ENCODE measurements around the gene DTWD2.

Gene DTWD2

DNA sequence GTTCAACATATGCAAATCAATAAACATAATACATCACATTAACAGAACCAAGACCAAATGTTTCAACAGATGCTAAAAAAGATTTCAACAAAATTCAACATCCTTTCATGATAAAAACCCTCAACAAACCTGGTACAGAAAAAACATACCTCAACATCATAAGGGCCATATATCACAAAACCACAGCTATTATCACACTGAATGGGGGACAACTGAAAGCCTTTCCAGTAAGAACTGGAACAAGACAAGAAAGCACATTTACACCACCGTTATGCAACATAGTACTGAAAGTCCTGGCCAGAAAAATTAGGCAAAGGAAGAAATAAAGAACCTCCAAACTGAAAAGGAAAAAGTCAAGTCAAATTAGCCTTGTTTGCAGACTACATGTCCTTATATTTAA, 93.6 kb downstream of the DTWD2 start:
- no peaks in the 10 kb centered on the region for H3K27me3 ChIP-seq (ENCODE audit: low read length)
- H3K9ac ChIP-seq (ENCODE audit: low read length), result no peak overlapping the region
- no peaks in the 10 kb centered on the region for H3K79me2 ChIP-seq (ENCODE audit: insufficient read depth, low read length)
- H3K4me2 ChIP-seq (ENCODE audit: low read depth, low read length, poor library complexity, severe bottlenecking), result no peak overlapping the region
- H4K20me1 ChIP-seq (ENCODE audit: low read depth, low read length), result no peaks in the 10 kb centered on the region
- H2AFZ ChIP-seq (ENCODE audit: low read depth, low read length, severe bottlenecking), result no peak overlapping the region
- H3F3A ChIP-seq (ENCODE audit: insufficient read depth), result no peaks in the 10 kb centered on the region
- TF ChIP-seq EZH2phosphoT487 (conservative IDR thresholded peaks at IDR 0.05; ENCODE audit: low read length), result no peak
- TF ChIP-seq, protein P1, sequence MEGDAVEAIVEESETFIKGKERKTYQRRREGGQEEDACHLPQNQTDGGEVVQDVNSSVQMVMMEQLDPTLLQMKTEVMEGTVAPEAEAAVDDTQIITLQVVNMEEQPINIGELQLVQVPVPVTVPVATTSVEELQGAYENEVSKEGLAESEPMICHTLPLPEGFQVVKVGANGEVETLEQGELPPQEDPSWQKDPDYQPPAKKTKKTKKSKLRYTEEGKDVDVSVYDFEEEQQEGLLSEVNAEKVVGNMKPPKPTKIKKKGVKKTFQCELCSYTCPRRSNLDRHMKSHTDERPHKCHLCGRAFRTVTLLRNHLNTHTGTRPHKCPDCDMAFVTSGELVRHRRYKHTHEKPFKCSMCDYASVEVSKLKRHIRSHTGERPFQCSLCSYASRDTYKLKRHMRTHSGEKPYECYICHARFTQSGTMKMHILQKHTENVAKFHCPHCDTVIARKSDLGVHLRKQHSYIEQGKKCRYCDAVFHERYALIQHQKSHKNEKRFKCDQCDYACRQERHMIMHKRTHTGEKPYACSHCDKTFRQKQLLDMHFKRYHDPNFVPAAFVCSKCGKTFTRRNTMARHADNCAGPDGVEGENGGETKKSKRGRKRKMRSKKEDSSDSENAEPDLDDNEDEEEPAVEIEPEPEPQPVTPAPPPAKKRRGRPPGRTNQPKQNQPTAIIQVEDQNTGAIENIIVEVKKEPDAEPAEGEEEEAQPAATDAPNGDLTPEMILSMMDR (IDR thresholded peaks at IDR 0.05; ENCODE audit: insufficient read depth, low read length, poor library complexity, severe bottlenecking), result no peak
- H3K9me3 ChIP-seq (ENCODE audit: insufficient read depth, low read length), result no peaks in the 10 kb centered on the region
- no peak overlapping the region for H3K27ac ChIP-seq (ENCODE audit: low read depth, low read length)
- H3K4me3 ChIP-seq (ENCODE audit: insufficient read depth, low read length, poor library complexity, severe bottlenecking), result no peak overlapping the region
- H3K36me3 ChIP-seq (ENCODE audit: low read length), result no peaks in the 10 kb centered on the region
- no peaks in the 10 kb centered on the region for H3K9me2 ChIP-seq (replicated peaks; ENCODE audit: insufficient read depth, low read length)

DNA sequence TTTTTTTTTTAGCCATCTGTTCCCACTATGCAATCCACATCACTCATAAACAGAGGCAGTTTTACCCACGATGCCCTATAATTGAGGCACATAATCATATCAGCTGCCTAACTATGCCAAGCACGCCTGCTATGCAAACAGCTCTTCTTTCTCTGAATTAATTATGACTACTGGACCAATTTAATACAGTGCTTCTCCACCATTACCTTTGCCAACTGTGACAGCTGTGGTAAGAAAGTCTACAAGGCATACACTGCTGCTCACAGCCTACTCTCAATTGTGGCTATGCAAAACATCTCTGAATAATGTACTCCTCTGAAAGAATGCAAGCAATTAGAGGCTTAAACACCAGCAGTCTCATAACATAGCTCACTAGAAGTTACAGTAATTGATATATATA, 97.1 kb downstream of the DTWD2 start:
- Histone ChIP-seq H2AFZ (ENCODE audit: low read depth, low read length, severe bottlenecking) (no peak overlapping the region), H3K4me3 (ENCODE audit: insufficient read depth, low read length, poor library complexity, severe bottlenecking) (no peak overlapping the region), H3K27ac (ENCODE audit: low read depth, low read length) (no peak overlapping the region), H3K36me3 (ENCODE audit: low read length) (no peaks in the 10 kb centered on the region), H3K27me3 (ENCODE audit: low read length) (no peaks in the 10 kb centered on the region), H3K79me2 (ENCODE audit: insufficient read depth, low read length) (no peaks in the 10 kb centered on the region), H3K9me3 (ENCODE audit: insufficient read depth, low read length) (no peaks in the 10 kb centered on the region), H3F3A (ENCODE audit: insufficient read depth) (no peaks in the 10 kb centered on the region), H4K20me1 (ENCODE audit: low read depth, low read length) (no peaks in the 10 kb centered on the region), H3K4me2 (ENCODE audit: low read depth, low read length, poor library complexity, severe bottlenecking) (no peak overlapping the region), H3K9me2 (replicated peaks; ENCODE audit: insufficient read depth, low read length) (no peaks in the 10 kb centered on the region), H3K9ac (ENCODE audit: low read length) (no peak overlapping the region)
- no peak for TF ChIP-seq EZH2phosphoT487 (conservative IDR thresholded peaks at IDR 0.05; ENCODE audit: low read length)
- TF ChIP-seq, protein P1 (IDR thresholded peaks at IDR 0.05; ENCODE audit: insufficient read depth, low read length, poor library complexity, severe bottlenecking), result no peak

DNA sequence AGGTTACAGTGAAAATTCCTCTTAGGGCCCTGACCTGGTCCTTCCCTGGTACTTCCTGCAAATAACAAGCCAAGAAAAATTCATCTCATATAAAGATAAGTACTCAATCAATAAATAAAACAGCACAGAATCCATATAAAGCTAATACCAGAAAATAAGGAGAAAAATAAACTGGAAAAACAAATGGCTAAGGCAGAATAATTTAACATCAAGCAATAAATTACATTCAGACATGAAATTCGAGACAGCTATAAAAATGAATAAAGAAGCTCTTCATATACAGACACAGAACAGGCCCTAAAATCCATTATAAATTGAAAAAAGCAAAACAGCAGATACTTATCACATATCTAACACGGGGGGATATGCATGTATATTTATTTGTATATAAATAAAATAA, 99.2 kb downstream of the DTWD2 start:
- H3K9me3 ChIP-seq (ENCODE audit: insufficient read depth, low read length), result no peaks in the 10 kb centered on the region
- TF ChIP-seq, protein P1 (IDR thresholded peaks at IDR 0.05; ENCODE audit: insufficient read depth, low read length, poor library complexity, severe bottlenecking), result no peak
- TF ChIP-seq EZH2phosphoT487 (conservative IDR thresholded peaks at IDR 0.05; ENCODE audit: low read length), result no peak
- no peaks in the 10 kb centered on the region for H3K79me2 ChIP-seq (ENCODE audit: insufficient read depth, low read length)
- H3K4me2 ChIP-seq (ENCODE audit: low read depth, low read length, poor library complexity, severe bottlenecking), result no peak overlapping the region
- H3K27me3 ChIP-seq (ENCODE audit: low read length), result no peaks in the 10 kb centered on the region
- no peak overlapping the region for H3K27ac ChIP-seq (ENCODE audit: low read depth, low read length)
- no peaks in the 10 kb centered on the region for H3K9me2 ChIP-seq (replicated peaks; ENCODE audit: insufficient read depth, low read length)
- H3K9ac ChIP-seq (ENCODE audit: low read length), result no peak overlapping the region
- H2AFZ ChIP-seq (ENCODE audit: low read depth, low read length, severe bottlenecking), result no peak overlapping the region
- no peaks in the 10 kb centered on the region for H3F3A ChIP-seq (ENCODE audit: insufficient read depth)
- H3K36me3 ChIP-seq (ENCODE audit: low read length), result no peaks in the 10 kb centered on the region
- no peak overlapping the region for H3K4me3 ChIP-seq (ENCODE audit: insufficient read depth, low read length, poor library complexity, severe bottlenecking)
- H4K20me1 ChIP-seq (ENCODE audit: low read depth, low read length), result no peaks in the 10 kb centered on the region

Data from SU-DHL-6 (cell line).